Natural killer cell (primary cell): ENCODE results near the gene SLBP. TPM values are rescaled to one million over a fixed set of nuclear protein-coding genes. Genes with fewer than 3 reads are reported as not detected.

Source experiments
- ATAC-seq, 3 donors: fragments of 150-1000 bp in 2 of 3; fragments of 200-7000 bp in 1 of 3; cut with Tn5 transposase; 1 replicate in 1 of 3; 2 replicates in 2 of 3; pipeline ENCODE4 v1.10.0; 2021; ENCODE audit warnings: mild to moderate bottlenecking in 2 of 3, moderate library complexity in 2 of 3
- DNase-seq, 2 donors: peaks; one replicate each; pipeline versions ENCODE4 v3.0.0 to v3.0.0-alpha.2; 2013 to 2021; ENCODE audit warnings: mixed read lengths in 1 of 2
- H3K27ac ChIP-seq: one replicate; pipeline ENCODE4 v1.5.1; 2013; ENCODE audit warnings: mild to moderate bottlenecking, low read length
- H3K27me3 ChIP-seq: one replicate; pipeline ENCODE4 v1.6.1; 2013; ENCODE audit warnings: low read length; ENCODE audit not compliant: control insufficient read depth, insufficient read depth
- H3K36me3 ChIP-seq: one replicate; pipeline ENCODE4 v1.6.1; 2013; ENCODE audit warnings: low read length; ENCODE audit not compliant: control insufficient read depth, insufficient read depth
- H3K4me1 ChIP-seq: one replicate; pipeline ENCODE4 v1.6.1; 2013; ENCODE audit warnings: low read length; ENCODE audit not compliant: control insufficient read depth, insufficient read depth
- H3K4me3 ChIP-seq: one replicate; pipeline ENCODE4 v1.5.1; 2013; ENCODE audit warnings: low read length
- H3K9me3 ChIP-seq: one replicate; pipeline ENCODE4 v1.6.1; 2013; ENCODE audit warnings: low read length; ENCODE audit not compliant: control insufficient read depth, insufficient read depth
- H3K27ac Mint-ChIP-seq, 2 donors: one replicate each; pipeline ENCODE4 v1.8.0; 2022; ENCODE audit warnings: mild to moderate bottlenecking in 2 of 2, mixed read lengths in 2 of 2, moderate library complexity in 1 of 2
- H3K27me3 Mint-ChIP-seq, 2 donors: one replicate each; pipeline ENCODE4 v1.8.0; 2022; ENCODE audit warnings: low read depth in 2 of 2, mixed read lengths in 2 of 2
- H3K36me3 Mint-ChIP-seq: one replicate; pipeline ENCODE4 v1.8.0; 2022; ENCODE audit warnings: mixed read lengths
- H3K4me1 Mint-ChIP-seq, 2 donors: one replicate each; pipeline ENCODE4 v1.8.0; 2022; ENCODE audit warnings: mixed read lengths in 2 of 2
- H3K4me3 Mint-ChIP-seq: one replicate; pipeline ENCODE4 v1.8.0; 2022; ENCODE audit warnings: mild to moderate bottlenecking, moderate library complexity, mixed read lengths
- H3K9me3 Mint-ChIP-seq, 2 donors: one replicate each; pipeline ENCODE4 v1.8.0; 2022; ENCODE audit warnings: mixed read lengths in 2 of 2
- CTCF ChIP-seq: fragments of 200-600 bp; IDR thresholded peaks from one replicate; pipeline ENCODE4 v1.8.0; 2022; ENCODE audit warnings: antibody characterized with exemption
- WGBS: methylation state at CpG from one replicate; pipeline ENCODE4 v1.1.7; 2013; ENCODE audit warnings: missing lambda C conversion rate; ENCODE audit not compliant: insufficient coverage; 5-methylcytosine and 5-hydroxymethylcytosine counted together
- intact Hi-C: fragments of 100-400 bp; cut with micrococcal nuclease; formaldehyde crosslinking; loops from one replicate; pipeline ENCODE4 v1.14.2; 2022
- total RNA-seq, 4 donors: library from RNA; stranded (reverse); fragments of 120-200 nt in 1 of 4; gene quantifications; one replicate each; pipeline versions ENCODE4 v1.2.3 to v1.2.4, GENCODE V29; 2013 to 2022

The SLBP gene
- total RNA-seq, 3 donors from 2014 or later (not counting 1 experiment from before 2014, with no cell fraction given) = 29.5 to 38.8 (median 38.6) TPM

- Histone ChIP-seq H3K36me3 (no peaks in the 10 kb centered on the region), H3K4me1 (peaks cover 17% of the 10 kb centered on the region), H3K27ac (no peak overlapping the region), H3K4me3 (peak overlapping the region; percentile 48), H3K9me3 (no peaks in the 10 kb centered on the region), H3K27me3 (no peaks in the 10 kb centered on the region)
- Mint-ChIP-seq H3K36me3 (no peaks in the 10 kb centered on the region), H3K27ac (peak overlapping the region; percentile 79 to 82), H3K27me3 (no peaks in the 10 kb centered on the region), H3K9me3 (no peaks in the 10 kb centered on the region), H3K4me3 (peak overlapping the region; percentile 90), H3K4me1 (peaks cover 7 to 11% of the 10 kb centered on the region in 2 donors)
- DNase-seq = peak in 1 of 2 donors; percentile 12
- ATAC-seq = no peak
- TF ChIP-seq CTCF = no peak
- intact Hi-C loops = loop anchor here (5.0 kb wide), 1 partner anchor 39 kb away; the partner anchor contains the start of genes TACC3 and TMEM129
- WGBS = 98% methylated on average over 11 of the region's 13 CpGs
These were observed 29.3 kb downstream of the SLBP start for GRCh38 chr4:1682860-1683259.

GRCh38 chr4:1678244-1678643 lies 33.9 kb downstream of the SLBP start:
- no peaks in the 10 kb centered on the region for H3K9me3 ChIP-seq
- no peak overlapping the region for H3K4me3 ChIP-seq
- 98% methylated on average over 5 of the region's 5 CpGs for WGBS
- DNase-seq (no peak), ATAC-seq (no peak)
- Mint-ChIP-seq H3K27ac (no peak overlapping the region), H3K4me1 (peaks cover 3 to 6% of the 10 kb centered on the region in 2 donors), H3K9me3 (no peaks in the 10 kb centered on the region), H3K36me3 (no peaks in the 10 kb centered on the region), H3K27me3 (peaks cover 0 to 6% of the 10 kb centered on the region in 2 donors), H3K4me3 (no peak overlapping the region)
- no peaks in the 10 kb centered on the region for H3K27me3 ChIP-seq
- TF ChIP-seq CTCF = no peak
- peaks cover 4% of the 10 kb centered on the region for H3K4me1 ChIP-seq
- H3K27ac ChIP-seq = no peak overlapping the region
- intact Hi-C loops = no loop called here
- H3K36me3 ChIP-seq = no peaks in the 10 kb centered on the region

GRCh38 chr4:1676605-1677525 lies 35.3 kb downstream of the SLBP start:
- Histone ChIP-seq H3K27me3 (no peaks in the 10 kb centered on the region), H3K4me3 (no peak overlapping the region), H3K9me3 (no peaks in the 10 kb centered on the region), H3K27ac (no peak overlapping the region), H3K4me1 (no peaks in the 10 kb centered on the region), H3K36me3 (no peaks in the 10 kb centered on the region)
- intact Hi-C loops = no loop called here
- TF ChIP-seq CTCF = no peak
- Mint-ChIP-seq H3K4me1 (no peaks in the 10 kb centered on the region), H3K4me3 (no peak overlapping the region), H3K27me3 (peaks cover 0 to 6% of the 10 kb centered on the region in 2 donors), H3K9me3 (no peaks in the 10 kb centered on the region), H3K36me3 (no peaks in the 10 kb centered on the region), H3K27ac (no peak overlapping the region)
- no peak for DNase-seq
- ATAC-seq = no peak
- 73% methylated on average over 24 of the region's 25 CpGs for WGBS
